Neuronal stem cell (in vitro differentiated cells): Measurements from ENCODE around the gene SDC3.
A peak's percentile ranks its signal among the peaks of the same experiment; 100 is the strongest.

Source experiments
- DNase-seq: peaks from one replicate; pipeline ENCODE4 v3.0.0-alpha.2; 2013; ENCODE audit warnings: low spot score
- H2AFZ ChIP-seq: one replicate; pipeline ENCODE4 v1.6.1; 2013; ENCODE audit warnings: mild to moderate bottlenecking, low read length, inconsistent platforms
- H2AK5ac ChIP-seq: 2 replicates; pipeline ENCODE4 v1.6.1; 2013; ENCODE audit warnings: low read depth, mild to moderate bottlenecking, inconsistent platforms, low read length, moderate library complexity, mixed read lengths
- H2BK120ac ChIP-seq: 2 replicates; pipeline ENCODE4 v1.6.1; 2013; ENCODE audit warnings: low read depth, mild to moderate bottlenecking, inconsistent platforms, low read length, moderate library complexity, mixed read lengths
- H2BK12ac ChIP-seq: one replicate; pipeline ENCODE4 v1.6.1; 2013; ENCODE audit warnings: low read length, inconsistent platforms
- H2BK15ac ChIP-seq: 2 replicates; pipeline ENCODE4 v1.6.1; 2013; ENCODE audit warnings: mild to moderate bottlenecking, low read length, inconsistent platforms, mixed read lengths
- H2BK5ac ChIP-seq: one replicate; pipeline ENCODE4 v1.6.1; 2013; ENCODE audit warnings: inconsistent platforms, mild to moderate bottlenecking, low read length, moderate library complexity
- H3K14ac ChIP-seq: one replicate; pipeline ENCODE4 v1.6.1; 2013; ENCODE audit warnings: low read length, inconsistent platforms
- H3K18ac ChIP-seq: 2 replicates; pipeline ENCODE4 v1.6.1; 2013; ENCODE audit warnings: low read length, inconsistent platforms
- H3K23ac ChIP-seq: 2 replicates; pipeline ENCODE4 v1.6.1; 2013; ENCODE audit warnings: low read depth, mild to moderate bottlenecking, mixed read lengths, low read length, inconsistent platforms; ENCODE audit not compliant: poor library complexity
- H3K27ac ChIP-seq: replicated peaks from 3 replicates; pipeline ENCODE4 v1.5.1; 2013; ENCODE audit warnings: low read length, inconsistent platforms
- H3K27me3 ChIP-seq, 3 experiments: 2 replicates each; pipeline ENCODE4 v1.6.1; 2013; ENCODE audit warnings: low read length in 3 of 3, mild to moderate bottlenecking in 2 of 3, inconsistent platforms in 1 of 3, low read depth in 1 of 3, mixed read lengths in 1 of 3, moderate library complexity in 1 of 3; ENCODE audit not compliant: control insufficient read depth in 3 of 3, insufficient read depth in 3 of 3
- H3K36me3 ChIP-seq, 2 donors: replicated peaks in 1 of 2; 2 replicates each; pipeline ENCODE4 v1.6.1; 2013; ENCODE audit warnings: low read length in 2 of 2; ENCODE audit not compliant: control insufficient read depth in 2 of 2, insufficient read depth in 2 of 2
- H3K4ac ChIP-seq: 2 replicates; pipeline ENCODE4 v1.6.1; 2013; ENCODE audit warnings: inconsistent platforms, mild to moderate bottlenecking, low read length, moderate library complexity
- H3K4me1 ChIP-seq, 2 donors: 1 replicate in 1 of 2; 2 replicates in 1 of 2; pipeline ENCODE4 v1.6.1; 2013; ENCODE audit warnings: low read length in 2 of 2, low read depth in 1 of 2; ENCODE audit not compliant: control insufficient read depth in 2 of 2, insufficient read depth in 1 of 2
- H3K4me2 ChIP-seq: one replicate; pipeline ENCODE4 v1.6.1; 2013; ENCODE audit warnings: mild to moderate bottlenecking, low read length, inconsistent platforms; ENCODE audit not compliant: insufficient read depth, poor library complexity, severe bottlenecking
- H3K4me3 ChIP-seq, 2 donors: 2 replicates each; pipeline ENCODE4 v1.5.1; 2013; ENCODE audit warnings: low read length in 2 of 2, mild to moderate bottlenecking in 2 of 2, inconsistent platforms in 1 of 2, moderate library complexity in 1 of 2
- H3K79me1 ChIP-seq: one replicate; pipeline ENCODE4 v1.6.1; 2013; ENCODE audit warnings: low read depth, mild to moderate bottlenecking, inconsistent platforms, low read length, moderate library complexity
- H3K9ac ChIP-seq: one replicate; pipeline ENCODE4 v1.6.1; 2013; ENCODE audit warnings: mild to moderate bottlenecking, low read depth, low read length, inconsistent platforms; ENCODE audit not compliant: poor library complexity
- H3K9me3 ChIP-seq, 2 donors: replicated peaks in 1 of 2; 2 replicates each; pipeline versions ENCODE3 to v1.6.1; 2013; ENCODE audit warnings: low read length in 2 of 2, mild to moderate bottlenecking in 2 of 2, inconsistent platforms in 1 of 2, low read depth in 1 of 2, mixed read lengths in 1 of 2, moderate library complexity in 1 of 2; ENCODE audit not compliant: control insufficient read depth in 2 of 2, insufficient read depth in 1 of 2
- H4K8ac ChIP-seq: one replicate; pipeline ENCODE4 v1.6.1; 2013; ENCODE audit warnings: low read depth, mild to moderate bottlenecking, inconsistent platforms, low read length, moderate library complexity
- H4K91ac ChIP-seq: one replicate; pipeline ENCODE4 v1.6.1; 2013; ENCODE audit warnings: low read length, low read depth, mild to moderate bottlenecking, inconsistent platforms; ENCODE audit not compliant: poor library complexity
- WGBS, 2 donors: extraction: QIAGEN DNeasy Blood & Tissue Kit; methylation state at CpG; one replicate each; pipeline ENCODE4 v1.1.7; 2013; ENCODE audit warnings: missing lambda C conversion rate in 2 of 2, mixed read lengths in 1 of 2; ENCODE audit not compliant: insufficient read length in 2 of 2, insufficient replicate concordance in 1 of 2; ENCODE audit errors: extremely low coverage in 2 of 2; 5-methylcytosine and 5-hydroxymethylcytosine counted together

The SDC3 gene

GRCh38 chr1:30871276-30871871 is 37.2 kb downstream of the SDC3 start:
- Histone ChIP-seq H2BK120ac (no peak overlapping the region), H3K4ac (no peak overlapping the region), H3K27me3 (no peaks in the 10 kb centered on the region), H4K8ac (no peak overlapping the region), H3K27ac (no peak overlapping the region), H3K9me3 (peaks cover 0 to 29% of the 10 kb centered on the region in 2 donors), H3K18ac (peak overlapping the region; percentile 9), H2BK12ac (no peak overlapping the region), H3K4me2 (no peak overlapping the region), H3K14ac (no peak overlapping the region), H2BK15ac (no peak overlapping the region), H3K4me1 (peaks cover 0 to 4% of the 10 kb centered on the region in 2 donors), H3K36me3 (peaks cover 41 to 60% of the 10 kb centered on the region in 2 donors), H3K79me1 (no peaks in the 10 kb centered on the region), H2AK5ac (no peak overlapping the region), H4K91ac (no peak overlapping the region), H3K9ac (no peak overlapping the region), H2BK5ac (peak overlapping the region; percentile 7), H3K4me3 (no peak overlapping the region), H3K23ac (peak overlapping the region; percentile 78), H2AFZ (no peak overlapping the region)
- DNase-seq = no peak
- no CpG with 5 or more reads among the region's 6 CpGs for WGBS, 2 donors

- Histone ChIP-seq H4K91ac (no peak overlapping the region), H3K27ac (no peak overlapping the region), H4K8ac (no peak overlapping the region)
Observed at GRCh38 chr1:30870656-30871055, 37.9 kb downstream of the SDC3 start.

GRCh38 chr1:30870035-30870434 is 38.5 kb downstream of the SDC3 start:
- Histone ChIP-seq H3K27ac (no peak overlapping the region), H3K4me2 (no peak overlapping the region), H2BK12ac (no peak overlapping the region), H3K36me3 (peaks cover 32 to 47% of the 10 kb centered on the region in 2 donors), H3K14ac (no peak overlapping the region), H3K9me3 (peaks cover 0 to 29% of the 10 kb centered on the region in 2 donors), H3K23ac (no peak overlapping the region), H3K4me3 (no peak overlapping the region), H4K8ac (no peak overlapping the region), H2AK5ac (no peak overlapping the region), H3K79me1 (no peaks in the 10 kb centered on the region), H3K9ac (no peak overlapping the region), H3K4me1 (peaks cover 0 to 6% of the 10 kb centered on the region in 2 donors), H2BK5ac (no peak overlapping the region), H3K27me3 (no peaks in the 10 kb centered on the region), H2BK15ac (no peak overlapping the region), H3K18ac (peak overlapping the region; percentile 23), H2BK120ac (no peak overlapping the region), H4K91ac (no peak overlapping the region), H2AFZ (no peak overlapping the region), H3K4ac (no peak overlapping the region)
- no CpG with 5 or more reads among the region's 3 CpGs for WGBS, 2 donors
- no peak for DNase-seq

More at GRCh38 chr1:30870656-30871055, 37.9 kb downstream of the SDC3 start:
- WGBS, 2 donors = no CpG with 5 or more reads among the region's 4 CpGs
- Histone ChIP-seq H3K27me3 (no peaks in the 10 kb centered on the region), H3K79me1 (no peaks in the 10 kb centered on the region), H3K4me2 (no peak overlapping the region), H3K4me3 (no peak overlapping the region), H3K14ac (peak overlapping the region; percentile 6), H3K4ac (no peak overlapping the region), H3K9ac (no peak overlapping the region), H2BK120ac (no peak overlapping the region), H2AK5ac (no peak overlapping the region), H3K4me1 (peaks cover 0 to 6% of the 10 kb centered on the region in 2 donors), H3K9me3 (peaks cover 0 to 29% of the 10 kb centered on the region in 2 donors), H3K36me3 (peaks cover 37 to 53% of the 10 kb centered on the region in 2 donors), H2BK15ac (no peak overlapping the region), H3K23ac (no peak overlapping the region), H2BK5ac (no peak overlapping the region), H2AFZ (no peak overlapping the region), H3K18ac (no peak overlapping the region), H2BK12ac (no peak overlapping the region)
- no peak for DNase-seq

GRCh38 chr1:30868833-30869435 is 39.6 kb downstream of the SDC3 start:
- H3K18ac ChIP-seq = no peak overlapping the region
- no peak overlapping the region for H3K27ac ChIP-seq
- no peak overlapping the region for H2AFZ ChIP-seq
- no peaks in the 10 kb centered on the region for H3K27me3 ChIP-seq
- H2BK15ac ChIP-seq = no peak overlapping the region
- whole genome bisulfite sequencing, 2 donors = no CpG with 5 or more reads among the region's 13 CpGs
- no peak overlapping the region for H2AK5ac ChIP-seq
- H2BK120ac ChIP-seq = no peak overlapping the region
- H3K36me3 ChIP-seq = peaks cover 22 to 36% of the 10 kb centered on the region in 2 donors
- H3K4me2 ChIP-seq = no peak overlapping the region
- no peak overlapping the region for H3K23ac ChIP-seq
- H3K79me1 ChIP-seq = no peaks in the 10 kb centered on the region
- H4K91ac ChIP-seq = no peak overlapping the region
- H2BK12ac ChIP-seq = no peak overlapping the region
- no peak overlapping the region for H3K4me3 ChIP-seq
- H3K9ac ChIP-seq = no peak overlapping the region
- H3K4me1 ChIP-seq = peaks cover 6 to 8% of the 10 kb centered on the region in 2 donors
- H3K9me3 ChIP-seq = peaks cover 0 to 24% of the 10 kb centered on the region in 2 donors
- H2BK5ac ChIP-seq = no peak overlapping the region
- H3K14ac ChIP-seq = no peak overlapping the region
- H4K8ac ChIP-seq = no peak overlapping the region
- H3K4ac ChIP-seq = no peak overlapping the region
- no peak for DNase-seq
